Loucy (cell line): ENCODE measurements around the gene DDX55.

ENCODE experiments used
- EZH2phosphoT487 ChIP-seq: fragments of 200-600 bp; IDR thresholded peaks from 2 replicates; pipeline ENCODE4 v1.6.1; 2018; ENCODE audit warnings: antibody characterized with exemption, mild to moderate bottlenecking, moderate library complexity, borderline replicate concordance
- TF ChIP-seq, protein P1 (sequence below): fragments of 200-600 bp; sonication (generic); conservative IDR thresholded peaks from 2 replicates; pipeline ENCODE4 v1.5.1; 2014; ENCODE audit warnings: mild to moderate bottlenecking, antibody characterized with exemption, low read length

DNA sequence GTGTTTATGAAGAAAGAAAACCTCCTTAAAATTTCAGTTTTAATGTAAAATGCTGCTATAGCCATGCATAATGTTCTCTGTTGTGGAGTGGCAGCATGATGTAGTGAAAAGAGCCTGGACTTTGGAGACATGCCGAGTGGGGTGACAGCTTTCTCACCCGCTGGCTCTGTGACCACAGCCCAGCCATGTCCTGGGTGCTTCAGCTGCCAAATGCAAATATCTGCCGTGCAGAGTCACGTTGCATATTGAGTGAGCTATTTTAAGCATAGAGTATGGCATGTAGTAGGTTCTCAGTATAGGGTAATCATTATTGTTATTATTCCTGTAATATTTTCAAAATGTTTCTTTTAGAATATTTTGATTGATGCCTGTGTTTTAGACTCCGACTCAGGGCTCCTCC, 53.5 kb downstream of the DDX55 start:
- TF ChIP-seq, protein P1, sequence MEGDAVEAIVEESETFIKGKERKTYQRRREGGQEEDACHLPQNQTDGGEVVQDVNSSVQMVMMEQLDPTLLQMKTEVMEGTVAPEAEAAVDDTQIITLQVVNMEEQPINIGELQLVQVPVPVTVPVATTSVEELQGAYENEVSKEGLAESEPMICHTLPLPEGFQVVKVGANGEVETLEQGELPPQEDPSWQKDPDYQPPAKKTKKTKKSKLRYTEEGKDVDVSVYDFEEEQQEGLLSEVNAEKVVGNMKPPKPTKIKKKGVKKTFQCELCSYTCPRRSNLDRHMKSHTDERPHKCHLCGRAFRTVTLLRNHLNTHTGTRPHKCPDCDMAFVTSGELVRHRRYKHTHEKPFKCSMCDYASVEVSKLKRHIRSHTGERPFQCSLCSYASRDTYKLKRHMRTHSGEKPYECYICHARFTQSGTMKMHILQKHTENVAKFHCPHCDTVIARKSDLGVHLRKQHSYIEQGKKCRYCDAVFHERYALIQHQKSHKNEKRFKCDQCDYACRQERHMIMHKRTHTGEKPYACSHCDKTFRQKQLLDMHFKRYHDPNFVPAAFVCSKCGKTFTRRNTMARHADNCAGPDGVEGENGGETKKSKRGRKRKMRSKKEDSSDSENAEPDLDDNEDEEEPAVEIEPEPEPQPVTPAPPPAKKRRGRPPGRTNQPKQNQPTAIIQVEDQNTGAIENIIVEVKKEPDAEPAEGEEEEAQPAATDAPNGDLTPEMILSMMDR: no peak
- TF ChIP-seq EZH2phosphoT487: no peak
